Left ventricle myocardium superior (tissue), 1 donor: ENCODE measurements around the gene MTHFD1L. TPM values are rescaled to one million over a fixed set of nuclear protein-coding genes. Genes with fewer than 3 reads are reported as not detected.
A peak's percentile ranks its signal among the peaks of the same experiment; 100 is the strongest.

Experiments used
- ATAC-seq: fragments of 200-7000 bp; cut with Tn5 transposase; one replicate; pipeline ENCODE4 v1.9.1; 2020; ENCODE audit warnings: mild to moderate bottlenecking, moderate library complexity
- DNase-seq: peaks from one replicate; pipeline ENCODE4 v3.0.0-alpha.2; 2020
- intact Hi-C: fragments of 100-400 bp; cut with micrococcal nuclease; formaldehyde crosslinking; loops from one replicate; pipeline ENCODE4 v1.11.0; 2022
- total RNA-seq: library from RNA; stranded (reverse); fragmentation: NEBNext Ultra II Directional; extraction: Animal tissue kit (Norgen Biotek cat#: 25700); gene quantifications from one replicate; pipeline ENCODE4 v1.2.1, GENCODE V29; 2021
- donor health status: DM: no; HTN: yes; CAD: no; lungs with severe emphysema.

Gene MTHFD1L
- total RNA-seq, 1 donor from 2014 or later = 2.4 TPM

DNA sequence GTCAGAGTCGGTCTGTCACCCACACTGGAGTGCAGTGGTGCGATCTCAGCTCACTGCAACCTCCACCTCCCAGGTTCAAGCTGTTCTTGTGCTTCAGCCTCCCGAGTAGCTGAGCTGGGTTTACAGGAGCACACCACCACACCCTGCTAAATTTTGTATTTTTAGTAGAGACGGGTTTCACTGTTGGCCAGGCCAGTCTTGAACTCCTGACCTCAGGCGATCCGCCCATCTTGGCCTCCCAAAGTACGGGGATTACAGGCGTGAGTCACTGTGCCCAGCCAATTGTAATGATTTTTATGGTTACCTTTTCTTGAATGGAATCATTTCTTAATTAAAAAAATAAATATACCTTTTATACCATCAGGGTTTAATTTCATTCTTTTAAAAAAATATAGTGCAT lies 105.7 kb downstream of the MTHFD1L start:
- DNase-seq = no peak
- no peak for ATAC-seq
- intact Hi-C loops = no loop called here

DNA sequence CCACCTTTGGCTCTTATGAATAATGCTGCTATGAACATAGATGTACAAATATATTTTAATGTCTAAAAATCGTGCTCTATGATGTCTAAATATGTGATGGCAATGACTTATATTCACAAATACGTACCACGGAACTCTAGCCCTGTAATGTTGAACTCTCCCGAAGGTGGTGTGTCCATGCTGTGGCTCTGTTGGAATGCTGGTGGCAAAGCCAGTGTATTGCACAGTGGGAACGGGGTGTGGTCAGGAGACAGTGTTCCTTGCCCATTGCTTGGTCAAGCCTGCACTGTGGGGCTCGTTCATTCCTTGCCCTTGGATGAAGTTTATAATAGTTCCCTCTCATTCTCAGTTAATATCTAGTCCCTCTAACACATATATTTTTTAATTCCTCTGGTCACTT lies 109.6 kb downstream of the MTHFD1L start:
- ATAC-seq (no peak), DNase-seq (no peak)
- intact Hi-C loops = no loop called here

DNA sequence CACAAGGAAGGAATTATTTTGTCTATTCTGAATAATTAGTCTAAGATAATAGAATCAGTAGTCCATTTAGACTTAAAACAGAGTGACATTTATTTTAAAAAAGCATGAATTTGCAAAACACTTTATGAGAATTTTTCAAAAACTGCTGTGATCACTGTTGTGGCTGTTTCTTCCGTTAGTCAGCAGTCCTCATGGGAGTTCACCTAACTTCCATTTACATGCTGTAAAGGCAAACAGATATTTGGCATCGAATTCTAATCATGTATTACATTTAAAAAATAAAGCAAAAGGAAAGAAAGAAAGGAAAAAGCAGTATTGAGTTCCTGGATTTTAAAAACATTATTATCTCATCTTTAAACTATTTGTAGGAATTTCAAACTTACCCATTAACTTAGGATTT lies 111.8 kb downstream of the MTHFD1L start:
- no peak for ATAC-seq
- no peak for DNase-seq
- intact Hi-C loops = no loop called here

DNA sequence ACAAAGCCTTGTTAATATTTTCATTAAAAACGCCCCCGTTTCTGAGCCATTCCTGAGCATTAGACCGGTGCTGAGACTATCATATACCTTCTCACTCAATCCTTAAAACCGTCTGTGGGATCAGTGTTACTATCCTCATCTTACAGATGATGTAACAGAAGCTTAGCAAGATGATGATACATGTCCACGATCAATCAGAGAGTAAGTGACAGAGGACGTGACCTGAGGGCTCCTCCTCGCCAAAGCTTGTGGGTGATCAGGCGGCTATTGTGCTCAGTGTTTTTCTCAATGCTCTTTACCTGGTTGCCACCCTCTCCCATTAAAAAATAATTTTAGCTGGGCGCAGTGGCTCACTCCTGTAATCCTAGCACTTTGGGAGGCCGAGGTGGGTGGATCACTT lies 113.1 kb downstream of the MTHFD1L start:
- ATAC-seq (no peak), DNase-seq (no peak)
- intact Hi-C loops = no loop called here

DNA sequence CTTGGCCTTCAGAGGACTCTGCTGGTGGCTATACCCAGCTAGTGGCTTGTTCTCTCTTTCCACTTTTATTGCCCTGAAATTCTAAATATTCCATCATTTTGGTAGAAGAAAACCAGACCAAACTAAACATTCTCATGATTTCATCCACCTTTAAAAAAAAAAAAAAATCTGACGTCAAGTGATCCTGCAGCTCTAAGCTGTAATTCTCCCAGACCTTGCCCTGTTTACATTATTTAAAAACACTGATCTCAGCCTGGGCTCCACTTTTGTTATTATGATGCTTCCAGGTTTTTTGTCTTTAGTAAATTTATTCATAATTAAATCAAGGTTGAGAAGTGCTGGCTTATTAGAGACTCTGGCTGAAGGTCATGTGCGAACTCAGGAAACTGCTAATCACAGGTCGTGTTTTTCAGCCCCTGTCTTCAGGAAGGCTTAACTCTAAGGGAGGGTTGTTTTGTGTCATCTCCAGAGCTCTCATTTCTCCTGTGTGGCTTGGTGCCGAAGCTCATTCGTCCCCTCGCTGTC lies 114.4 kb downstream of the MTHFD1L start:
- intact Hi-C loops = no loop called here
- no peak for ATAC-seq
- DNase-seq = no peak

DNA sequence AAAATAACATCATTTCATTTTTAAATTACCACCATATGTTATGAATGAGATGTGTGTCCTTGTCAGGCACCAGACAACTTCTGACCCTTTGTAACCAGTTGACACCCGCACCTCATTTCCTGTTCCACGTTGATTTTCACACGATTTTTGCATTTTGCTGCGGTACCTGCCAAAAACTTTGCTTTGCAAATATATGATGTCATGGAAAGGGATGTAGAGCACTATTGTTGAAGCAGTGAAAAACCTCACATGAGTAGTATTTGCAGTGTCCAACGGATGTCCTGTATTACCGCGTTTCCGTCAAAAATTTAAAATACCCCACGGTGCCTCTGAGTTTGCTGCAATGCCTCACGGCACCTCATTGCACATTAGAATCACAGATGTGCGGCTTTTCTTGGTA lies 115.6 kb downstream of the MTHFD1L start:
- DNase-seq (no peak), ATAC-seq (peak; percentile 47)
- intact Hi-C loops = no loop called here

DNA sequence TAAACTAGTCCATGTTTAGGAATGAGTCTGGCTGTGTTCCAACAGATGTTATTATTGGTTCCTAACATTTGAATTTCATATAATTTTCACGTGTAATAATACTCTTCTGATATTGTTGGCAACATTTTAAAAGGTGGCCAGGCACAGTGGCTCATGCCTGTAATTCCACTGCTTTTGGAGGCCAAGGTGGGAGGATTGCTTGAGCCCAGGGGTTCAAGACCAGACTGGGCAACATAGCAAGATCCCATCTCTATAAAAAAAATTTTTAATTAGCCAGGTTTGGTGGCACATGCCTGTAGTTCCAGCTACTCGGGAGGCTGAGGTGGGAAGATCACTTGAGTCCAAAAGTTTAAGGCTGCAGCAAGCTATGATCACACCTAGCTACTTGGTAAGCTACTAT lies 116.2 kb downstream of the MTHFD1L start:
- DNase-seq = no peak
- ATAC-seq = no peak
- intact Hi-C loops = no loop called here

DNA sequence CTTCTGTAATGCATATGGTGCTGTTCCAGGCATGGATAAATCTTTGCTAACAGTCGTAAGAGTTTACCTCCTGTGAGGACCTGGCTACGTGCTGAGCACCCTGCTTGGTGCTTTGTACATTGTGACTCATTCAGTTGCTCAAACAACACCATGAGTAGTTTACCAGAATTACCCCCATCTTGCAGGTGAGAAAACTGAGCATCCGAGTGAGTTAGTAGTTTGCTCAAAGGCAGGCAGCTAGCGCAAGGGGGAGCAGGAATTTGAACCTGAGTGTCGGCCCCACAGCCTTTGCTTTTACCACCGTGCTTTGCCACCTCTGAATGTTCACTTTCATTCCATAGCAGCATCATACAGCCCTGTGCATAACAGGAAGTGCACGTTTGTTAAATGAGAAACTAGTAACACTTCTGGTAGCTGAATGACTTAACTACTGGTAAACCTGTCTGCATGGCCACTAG lies 121.9 kb downstream of the MTHFD1L start:
- intact Hi-C loops = no loop called here
- ATAC-seq (no peak), DNase-seq (no peak)

DNA sequence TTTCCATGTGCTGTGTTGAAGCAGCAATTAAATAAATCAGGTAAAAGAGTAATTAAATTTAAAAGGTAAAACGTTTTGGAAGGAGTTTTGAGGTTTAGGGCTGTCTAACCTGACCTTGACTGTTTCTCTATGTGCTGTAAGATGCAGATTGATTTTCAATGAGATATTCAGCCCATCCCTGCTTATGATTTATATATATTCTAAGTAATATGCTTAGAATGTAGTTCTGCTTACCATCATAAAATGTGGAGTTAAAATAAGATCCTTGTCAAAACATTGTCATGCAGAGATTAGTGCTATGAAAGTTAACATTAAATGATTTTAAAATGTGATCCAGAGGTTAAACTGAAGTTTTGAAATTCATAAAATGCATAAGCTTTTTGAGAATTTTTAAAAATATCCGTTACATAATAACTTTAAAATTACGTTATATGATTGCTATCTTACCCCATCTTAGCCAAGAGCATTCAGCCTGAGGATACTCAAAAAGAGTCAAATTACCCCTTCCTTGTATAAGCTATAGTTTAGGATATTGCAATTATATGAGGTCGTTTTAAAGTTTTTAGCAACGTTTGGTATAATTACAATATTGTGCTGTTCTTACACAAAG lies 122.5 kb downstream of the MTHFD1L start:
- ATAC-seq (no peak), DNase-seq (no peak)
- intact Hi-C loops = no loop called here

DNA sequence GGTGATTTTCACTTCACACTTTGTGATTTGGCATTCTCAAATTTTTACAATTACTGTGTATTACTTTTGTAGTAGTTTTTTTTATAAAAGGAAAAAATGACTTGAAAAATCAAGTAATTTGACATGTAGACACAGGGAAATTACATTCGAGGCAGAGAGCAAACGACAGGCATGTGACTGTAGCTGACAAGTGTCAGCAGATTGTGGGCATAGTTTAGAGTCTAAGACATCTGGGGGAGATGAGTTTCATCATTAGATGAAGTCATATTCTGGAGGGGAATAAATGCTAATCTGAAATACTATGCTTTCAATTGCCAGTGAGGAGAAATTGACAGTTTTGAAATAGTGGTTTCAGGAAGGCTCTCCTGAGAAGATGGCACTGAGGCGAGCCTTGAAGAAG lies 126.0 kb downstream of the MTHFD1L start:
- ATAC-seq (no peak), DNase-seq (no peak)
- intact Hi-C loops = no loop called here

DNA sequence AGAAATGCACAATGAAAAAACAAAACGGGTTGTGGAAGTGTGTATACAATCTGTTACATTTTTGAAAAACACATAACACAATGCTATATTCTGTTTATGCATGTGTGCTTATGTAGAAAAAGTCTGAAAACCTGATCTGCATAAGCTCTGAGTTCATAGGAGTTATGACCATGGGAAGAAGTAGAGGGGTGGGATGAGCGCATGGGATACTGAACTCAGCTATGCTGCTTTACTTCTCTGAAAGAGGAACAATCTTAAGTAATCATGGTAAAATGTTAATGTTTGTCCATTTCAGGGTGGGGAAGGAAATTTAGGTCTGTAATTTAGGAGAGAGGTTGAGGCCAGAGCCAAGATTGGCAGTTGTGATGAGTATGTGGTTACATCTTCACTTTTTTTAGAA lies 126.8 kb downstream of the MTHFD1L start:
- DNase-seq (no peak), ATAC-seq (no peak)
- intact Hi-C loops = no loop called here

DNA sequence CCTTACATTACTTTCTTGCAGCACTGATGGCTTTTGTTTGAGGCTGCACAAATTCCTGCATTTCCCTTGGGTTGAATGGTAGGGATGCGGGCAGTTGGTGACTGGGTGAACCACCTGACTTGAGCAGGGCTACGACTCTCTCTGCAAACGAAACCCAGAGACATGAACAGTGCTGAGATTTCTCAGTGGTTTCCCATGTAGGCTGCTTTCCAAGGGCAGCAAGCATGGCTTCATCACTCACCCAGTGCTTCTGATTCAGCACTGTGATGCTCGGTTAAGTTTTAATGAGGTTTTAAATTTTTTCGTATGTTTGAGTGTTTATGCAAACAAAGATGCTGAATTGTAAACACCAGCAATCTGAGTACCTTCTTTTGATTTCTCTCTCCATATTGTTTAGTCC lies 127.2 kb downstream of the MTHFD1L start:
- intact Hi-C loops = no loop called here
- ATAC-seq = no peak
- DNase-seq = no peak

DNA sequence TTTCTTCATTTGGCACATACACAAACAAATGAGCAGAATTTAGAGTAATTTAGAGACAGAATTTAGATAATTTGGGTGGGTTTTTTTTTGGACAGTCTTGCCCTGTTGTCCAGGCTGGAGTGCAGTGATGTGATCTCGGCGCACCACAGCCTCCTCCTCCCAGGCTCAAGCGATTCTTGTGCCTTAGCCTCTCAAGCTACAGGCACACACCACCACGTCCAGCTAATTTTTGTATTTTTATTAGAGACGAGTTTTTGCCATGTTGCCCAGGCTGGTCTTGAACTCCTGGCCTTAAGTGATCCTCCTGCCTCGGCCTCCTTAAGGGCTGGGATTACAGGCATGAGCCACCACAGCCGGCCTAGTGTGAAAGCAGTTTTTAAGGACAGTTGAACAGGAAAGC lies 127.8 kb downstream of the MTHFD1L start:
- intact Hi-C loops = no loop called here
- DNase-seq = no peak
- ATAC-seq = no peak

DNA sequence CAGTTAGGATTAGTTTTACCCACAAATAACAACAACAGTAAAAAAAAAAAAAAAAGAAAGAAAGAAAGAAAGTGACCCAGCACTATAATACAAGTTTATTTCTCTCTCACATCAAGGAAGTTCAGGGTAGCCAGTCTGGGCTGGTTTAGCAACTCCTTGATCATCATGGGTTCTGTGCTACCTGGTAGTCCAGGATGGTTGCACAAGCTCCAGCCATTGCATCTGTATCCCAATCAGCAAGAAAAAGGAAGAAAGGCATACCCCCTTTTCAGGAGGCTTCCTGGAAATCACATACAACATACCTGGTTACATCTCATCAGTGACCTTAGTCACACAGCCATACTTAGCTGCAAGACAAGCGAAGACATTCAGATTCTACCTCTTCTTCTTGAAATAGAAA lies 128.5 kb downstream of the MTHFD1L start:
- ATAC-seq (no peak), DNase-seq (no peak)
- intact Hi-C loops = no loop called here

DNA sequence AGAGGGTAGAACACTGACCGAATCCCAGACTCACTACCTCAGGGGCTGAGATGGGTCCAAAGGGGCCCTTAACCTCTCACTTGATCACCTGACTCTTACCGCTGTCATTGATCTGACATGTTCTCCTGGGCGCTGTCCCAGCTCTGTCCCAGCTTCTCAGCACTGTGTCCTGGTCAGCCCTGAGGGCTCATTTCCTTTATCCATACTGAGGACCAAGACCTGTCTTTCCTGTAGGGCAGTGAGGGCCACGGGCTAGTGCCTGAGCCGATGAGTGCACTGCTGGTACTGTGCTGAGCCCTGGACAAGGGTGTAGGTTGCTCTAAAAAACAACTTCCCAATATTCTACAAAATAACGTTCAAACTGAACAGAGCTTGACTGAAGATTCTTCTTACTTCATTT lies 131.5 kb downstream of the MTHFD1L start:
- no peak for DNase-seq
- intact Hi-C loops = no loop called here
- no peak for ATAC-seq

DNA sequence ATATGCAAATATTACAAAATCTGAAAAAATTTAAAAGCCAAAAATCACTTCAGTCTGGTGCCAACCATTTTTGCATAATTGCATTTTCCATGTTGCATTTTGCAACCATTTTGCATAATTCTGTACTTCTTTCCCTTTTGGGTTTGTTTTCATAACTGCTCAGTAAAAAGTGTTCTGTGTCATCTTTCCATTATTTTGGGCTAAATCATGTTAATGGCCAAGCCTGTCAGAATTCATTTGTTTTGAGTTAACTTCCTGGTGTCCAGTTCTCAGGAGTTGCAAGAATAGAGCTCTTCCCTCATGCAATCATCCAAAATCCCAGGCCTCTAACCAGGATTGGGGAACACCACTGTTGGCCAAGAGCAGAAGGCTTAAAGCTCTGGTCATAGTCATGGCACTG lies 133.6 kb downstream of the MTHFD1L start:
- ATAC-seq = no peak

DNA sequence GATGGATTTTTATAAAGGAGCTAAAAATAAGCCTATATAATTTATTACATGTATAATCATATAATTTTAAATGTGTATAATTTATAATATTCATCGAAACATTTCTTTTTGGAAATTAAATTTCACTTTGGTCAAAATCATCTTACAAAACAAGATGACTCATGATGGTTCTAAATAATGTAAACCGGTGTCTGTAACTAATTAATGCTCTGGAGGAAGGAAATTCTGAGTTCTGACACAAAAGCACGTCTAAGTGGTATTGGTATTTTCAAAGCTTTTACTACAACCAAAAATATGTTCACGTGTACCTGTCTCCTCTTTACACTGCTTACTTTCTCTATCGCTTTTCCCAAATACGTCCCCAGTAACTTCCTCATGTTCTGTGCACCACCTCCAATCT lies 134.1 kb downstream of the MTHFD1L start:
- intact Hi-C loops = no loop called here
- ATAC-seq = no peak
- DNase-seq = no peak

More for the DNA sequence above, 133.6 kb downstream of the MTHFD1L start:
- no peak for DNase-seq
- intact Hi-C loops = no loop called here

DNA sequence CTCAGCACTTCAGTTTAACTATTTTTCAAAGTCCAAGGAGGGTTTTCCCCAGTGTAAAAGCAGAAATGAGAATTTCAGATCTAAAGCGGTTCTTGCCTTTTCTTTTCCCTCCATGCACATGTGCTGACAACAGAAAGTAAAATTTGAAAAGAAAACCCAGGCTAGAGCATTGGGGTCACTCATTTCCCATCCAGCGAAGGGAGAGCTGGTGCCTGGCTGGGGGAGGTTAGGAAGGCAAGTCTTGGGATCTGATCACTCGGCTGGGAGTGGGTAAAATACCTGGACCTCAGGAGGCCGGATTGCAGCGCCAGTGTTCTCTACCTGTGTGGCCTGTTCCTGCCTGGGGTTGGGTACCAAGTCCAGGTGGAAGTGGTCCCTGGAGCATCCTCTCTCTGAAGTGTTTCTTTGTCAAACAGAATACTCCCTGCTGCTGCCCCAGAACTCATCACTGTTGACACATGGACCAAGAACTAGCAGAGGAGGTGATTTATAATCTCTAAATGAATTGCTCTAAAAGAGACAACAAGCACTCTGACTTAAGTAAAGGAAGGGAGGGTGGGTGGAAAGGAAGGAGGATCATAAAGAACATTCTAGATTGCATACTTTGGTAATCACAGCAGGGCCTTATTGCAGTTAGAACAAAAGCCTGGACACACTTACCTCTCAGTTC lies 136.0 kb downstream of the MTHFD1L start:
- intact Hi-C loops = no loop called here
- no peak for ATAC-seq
- no peak for DNase-seq

DNA sequence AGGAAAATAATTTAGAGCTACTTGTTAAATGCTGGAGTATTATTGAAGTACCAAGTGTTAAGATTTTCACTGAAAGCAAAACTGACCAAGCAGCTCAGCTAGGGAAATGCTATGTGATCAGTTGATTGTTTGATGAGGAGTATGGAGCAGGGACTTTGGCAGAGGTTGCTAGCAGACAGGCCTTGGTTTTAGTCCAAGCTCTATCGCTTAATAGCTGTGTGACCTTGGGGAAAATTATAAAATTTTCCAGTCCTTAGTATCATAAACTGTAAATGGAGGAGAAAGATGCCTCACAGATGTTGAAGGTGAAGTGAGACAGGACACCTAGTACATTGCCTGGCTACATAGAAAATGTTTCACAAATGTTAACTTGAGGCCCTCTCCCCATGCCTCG lies 136.6 kb downstream of the MTHFD1L start:
- intact Hi-C loops = no loop called here
- ATAC-seq = no peak
- no peak for DNase-seq

DNA sequence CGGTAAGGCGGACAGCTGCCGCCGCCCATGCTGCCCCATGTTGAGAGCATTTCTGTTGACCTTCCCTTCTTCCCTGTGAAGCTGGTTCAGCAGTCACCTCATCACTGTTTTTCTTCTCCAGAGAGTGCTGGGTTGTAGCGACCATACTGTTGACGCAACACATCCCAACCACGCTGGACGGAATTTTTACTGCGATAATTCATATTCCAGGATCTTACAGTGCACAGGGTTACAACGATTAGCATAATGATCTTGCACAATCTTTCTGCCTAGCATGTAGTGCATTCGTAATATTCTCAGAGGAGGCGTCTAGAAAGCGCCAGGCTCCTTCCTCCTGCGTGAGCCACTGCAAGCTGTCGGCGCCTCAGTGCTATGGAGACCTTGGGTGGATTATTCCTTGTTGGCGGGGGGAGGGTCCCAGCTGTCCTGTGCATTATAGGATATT lies 137.0 kb downstream of the MTHFD1L start:
- intact Hi-C loops = no loop called here
- no peak for DNase-seq
- ATAC-seq = no peak

DNA sequence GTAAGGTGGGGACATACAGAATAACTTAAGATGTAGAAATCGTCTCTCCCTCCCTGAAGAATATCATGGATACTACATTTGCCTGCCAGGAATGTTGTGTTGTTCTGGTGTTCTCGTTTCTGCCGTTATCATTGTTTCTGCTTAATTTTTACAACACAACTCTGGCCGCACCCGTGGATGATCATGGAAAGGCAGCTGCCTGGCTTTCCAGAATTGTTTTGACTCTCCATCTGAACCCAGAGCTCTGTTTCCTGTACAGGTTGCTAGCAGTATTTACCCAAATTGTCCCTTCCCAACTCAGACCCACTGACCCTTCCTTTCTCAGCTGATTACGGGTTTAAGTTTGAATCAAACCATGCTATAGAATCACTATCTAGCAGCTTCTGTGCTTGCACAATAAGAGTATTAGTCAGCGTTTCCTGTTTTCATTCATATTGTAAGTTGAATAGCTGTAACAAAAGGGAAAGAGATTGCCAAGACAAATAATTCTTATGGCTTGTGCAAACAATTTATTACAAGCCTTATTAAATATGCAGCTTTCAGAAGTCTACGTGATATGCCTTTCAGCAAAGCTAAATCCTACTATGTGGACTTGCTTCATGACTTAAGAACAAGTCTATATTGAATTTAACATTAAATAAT lies 139.0 kb downstream of the MTHFD1L start:
- peak; percentile 78 for ATAC-seq
- intact Hi-C loops = no loop called here

More for the DNA sequence above, 139.0 kb downstream of the MTHFD1L start:
- no peak for DNase-seq
